CD4-positive, alpha-beta T cell treated with Interleukin-6 for 4 hours (primary cell): ENCODE results near the gene KDR.

Source experiments
- DNase-seq: peaks from one replicate; pipeline ENCODE4 v3.0.0-alpha.2; 2020; ENCODE audit warnings: mixed read lengths

Gene KDR

DNA sequence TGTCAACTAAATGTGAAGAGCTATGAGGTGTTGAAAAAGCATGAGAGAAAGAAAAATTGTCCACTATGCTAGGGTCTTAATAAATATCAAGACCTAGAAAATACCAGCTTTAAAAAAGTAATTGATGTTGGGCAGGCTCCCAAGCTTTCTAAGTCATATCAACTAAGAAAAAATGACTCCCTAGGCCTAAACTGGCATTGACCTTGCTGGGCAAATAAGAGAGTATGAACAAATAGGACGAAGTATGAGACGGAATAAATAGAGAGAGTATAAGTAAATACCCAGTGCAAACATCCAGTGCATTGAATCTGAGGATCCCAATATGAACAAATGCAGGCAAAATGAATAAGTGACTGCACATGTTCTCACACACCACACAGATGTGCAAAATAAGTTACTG lies 3.2 kb downstream of the KDR start:
- no peak for DNase-seq

DNA sequence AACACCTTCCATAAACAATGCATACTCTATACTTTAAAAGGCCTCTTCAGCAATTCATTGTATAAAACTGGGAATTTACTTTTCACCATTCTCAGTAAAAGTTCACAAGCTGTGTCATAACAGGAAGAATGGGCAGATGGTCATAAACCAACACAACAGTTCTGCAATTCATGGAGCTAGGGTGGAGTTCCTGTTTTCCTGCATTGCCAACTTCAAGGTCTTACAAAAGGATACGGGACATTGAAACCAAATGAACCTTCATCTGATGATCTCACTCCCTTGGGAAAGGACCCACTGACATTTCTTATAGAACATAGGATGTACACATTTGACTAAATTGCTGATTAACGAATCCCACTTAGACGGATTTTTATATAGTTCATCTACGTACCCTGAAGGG lies 4.1 kb downstream of the KDR start:
- DNase-seq: no peak

DNA sequence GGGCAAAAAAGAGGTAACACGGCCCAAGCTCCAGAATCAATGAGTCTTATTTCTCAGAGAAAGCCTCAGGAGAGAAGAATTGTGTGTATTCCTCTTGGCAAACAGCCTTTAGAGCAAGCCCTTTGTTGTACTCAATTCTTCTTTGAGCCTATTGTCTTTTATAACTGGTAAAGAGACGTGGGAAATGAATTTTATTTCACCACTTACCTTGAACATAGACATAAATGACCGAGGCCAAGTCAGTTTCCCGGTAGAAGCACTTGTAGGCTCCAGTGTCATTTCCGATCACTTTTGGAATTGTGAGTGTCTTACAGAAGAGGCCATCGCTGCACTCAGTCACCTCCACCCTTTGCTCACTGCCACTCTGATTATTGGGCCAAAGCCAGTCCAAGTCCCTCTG lies 7.0 kb downstream of the KDR start:
- DNase-seq: no peak

DNA sequence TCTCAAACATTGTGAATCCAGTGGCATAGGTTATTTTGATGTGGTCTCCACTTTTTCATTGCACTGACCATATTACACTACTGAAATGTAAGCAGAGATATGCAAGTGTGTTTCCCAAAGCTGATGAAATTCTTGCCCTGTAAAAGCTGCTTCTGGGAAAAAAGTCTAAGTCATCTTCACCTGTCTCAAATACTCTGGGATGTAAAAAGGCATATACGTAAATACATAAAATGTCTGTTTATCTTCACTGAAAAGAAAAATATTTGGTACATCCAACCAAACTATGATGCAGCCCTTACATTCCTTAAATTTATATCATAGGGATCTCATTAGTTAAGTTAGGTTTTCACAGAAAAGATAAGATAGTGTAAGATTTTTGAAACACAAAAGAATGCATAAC lies 7.9 kb downstream of the KDR start:
- DNase-seq: no peak

DNA sequence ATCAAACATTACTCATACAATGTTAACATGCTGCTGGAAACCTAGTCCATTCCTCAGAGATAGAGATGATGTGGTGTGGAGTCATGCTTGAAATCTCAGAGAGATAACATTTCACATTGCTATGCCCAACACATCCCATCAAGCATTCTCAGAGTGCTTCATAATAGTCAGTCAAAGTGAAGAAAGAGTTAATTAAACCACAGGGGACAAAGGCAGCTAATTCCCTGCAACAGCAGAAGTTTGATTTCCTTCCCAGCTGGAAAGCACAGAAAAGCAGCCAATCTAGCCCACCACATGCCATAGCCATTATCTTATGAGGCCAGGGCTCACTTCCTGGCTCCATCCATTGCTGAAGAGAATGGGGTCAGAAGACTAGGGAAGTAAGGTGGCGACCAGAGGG lies 8.9 kb downstream of the KDR start:
- DNase-seq: no peak

DNA sequence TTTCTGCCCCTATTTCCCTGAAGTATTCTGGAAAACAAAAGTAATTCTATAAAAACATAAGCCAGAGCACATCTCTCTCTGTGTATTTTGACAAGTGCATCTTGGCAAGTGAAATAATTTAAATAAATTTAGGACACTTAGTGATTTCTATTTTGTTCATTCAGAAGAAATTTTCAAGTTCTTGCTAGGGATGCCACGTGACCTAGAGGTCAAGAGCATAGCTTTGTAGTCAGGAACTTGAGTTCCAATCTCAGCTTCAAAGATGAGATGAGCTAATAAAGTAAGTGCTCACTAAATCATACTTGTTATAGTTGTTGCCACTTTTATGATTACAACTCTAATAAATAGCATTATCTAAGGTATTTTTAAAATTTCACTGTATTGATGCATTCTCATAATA lies 13.8 kb downstream of the KDR start:
- no peak for DNase-seq

DNA sequence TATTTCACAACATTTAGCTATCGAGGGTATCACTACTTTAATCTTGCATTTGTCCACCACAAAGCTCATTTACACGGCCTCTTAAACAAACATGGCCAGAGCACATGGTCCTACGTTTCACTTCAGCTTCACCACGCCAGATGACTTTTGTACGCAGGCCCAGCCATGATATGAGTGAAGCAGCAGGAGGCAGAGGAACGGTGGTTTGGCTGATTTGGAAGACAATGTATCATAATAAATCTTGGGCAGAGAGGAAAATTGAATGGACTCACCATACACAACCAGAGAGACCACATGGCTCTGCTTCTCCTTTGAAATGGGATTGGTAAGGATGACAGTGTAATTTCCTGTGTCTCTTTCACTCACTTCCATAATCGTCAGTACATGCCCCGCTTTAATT lies 15.3 kb downstream of the KDR start:
- no peak for DNase-seq

DNA sequence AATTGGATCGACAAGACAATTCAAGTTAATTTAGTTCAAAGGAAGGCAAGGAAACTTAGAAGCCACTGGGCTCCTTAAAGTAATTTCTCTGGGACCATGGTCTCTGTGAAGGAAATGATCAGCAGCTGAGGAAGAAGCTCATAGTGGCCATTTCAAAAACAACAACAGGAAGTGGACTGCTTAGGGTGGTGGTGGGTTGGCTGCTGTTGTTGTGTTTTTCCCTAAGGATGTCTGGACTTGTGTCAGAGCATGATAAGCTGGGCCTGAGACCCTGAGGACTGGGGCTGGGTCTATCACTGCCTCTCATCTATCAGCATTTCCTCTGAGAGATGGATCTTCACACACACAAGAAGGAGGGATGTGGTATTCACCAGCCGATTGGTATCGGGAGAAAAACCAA lies 18.3 kb downstream of the KDR start:
- DNase-seq: no peak

DNA sequence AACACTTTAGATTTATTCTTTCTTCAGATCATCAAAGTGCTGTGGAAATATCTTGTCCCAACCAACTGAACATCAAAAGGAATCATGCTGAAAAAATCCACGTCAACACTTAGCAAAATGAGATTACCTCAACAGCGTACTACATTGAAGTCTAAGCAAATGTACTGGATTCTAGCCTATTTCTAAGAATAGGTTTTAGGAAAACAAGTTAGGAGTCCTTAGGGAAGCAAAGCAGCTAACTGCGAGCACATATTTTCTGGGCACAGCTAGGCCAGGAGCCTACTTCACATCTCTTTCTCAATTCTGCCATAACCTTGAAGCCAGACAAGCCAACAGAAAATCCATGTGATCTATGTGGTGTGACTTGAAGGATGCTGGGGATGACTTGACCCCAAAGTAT lies 22.2 kb downstream of the KDR start:
- no peak for DNase-seq

DNA sequence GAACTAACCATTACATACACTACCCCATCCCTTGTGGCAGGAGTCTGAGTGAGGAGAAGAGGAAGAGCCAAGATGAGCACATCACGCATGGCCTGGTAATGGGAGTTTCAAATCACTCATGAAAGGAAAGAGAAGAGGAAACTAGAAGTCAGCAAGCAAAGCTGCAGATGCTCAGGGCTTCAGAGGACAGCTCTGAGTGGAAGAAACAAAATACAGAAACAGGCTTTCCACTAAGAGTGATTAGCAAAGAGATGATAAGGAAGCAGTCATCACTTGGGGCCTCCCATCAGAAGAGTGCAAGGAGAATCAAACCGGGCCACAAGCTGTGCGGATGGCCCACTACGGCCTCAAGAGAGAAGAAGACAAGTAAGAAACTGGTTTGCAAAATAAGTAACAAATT lies 25.6 kb downstream of the KDR start:
- no peak for DNase-seq

DNA sequence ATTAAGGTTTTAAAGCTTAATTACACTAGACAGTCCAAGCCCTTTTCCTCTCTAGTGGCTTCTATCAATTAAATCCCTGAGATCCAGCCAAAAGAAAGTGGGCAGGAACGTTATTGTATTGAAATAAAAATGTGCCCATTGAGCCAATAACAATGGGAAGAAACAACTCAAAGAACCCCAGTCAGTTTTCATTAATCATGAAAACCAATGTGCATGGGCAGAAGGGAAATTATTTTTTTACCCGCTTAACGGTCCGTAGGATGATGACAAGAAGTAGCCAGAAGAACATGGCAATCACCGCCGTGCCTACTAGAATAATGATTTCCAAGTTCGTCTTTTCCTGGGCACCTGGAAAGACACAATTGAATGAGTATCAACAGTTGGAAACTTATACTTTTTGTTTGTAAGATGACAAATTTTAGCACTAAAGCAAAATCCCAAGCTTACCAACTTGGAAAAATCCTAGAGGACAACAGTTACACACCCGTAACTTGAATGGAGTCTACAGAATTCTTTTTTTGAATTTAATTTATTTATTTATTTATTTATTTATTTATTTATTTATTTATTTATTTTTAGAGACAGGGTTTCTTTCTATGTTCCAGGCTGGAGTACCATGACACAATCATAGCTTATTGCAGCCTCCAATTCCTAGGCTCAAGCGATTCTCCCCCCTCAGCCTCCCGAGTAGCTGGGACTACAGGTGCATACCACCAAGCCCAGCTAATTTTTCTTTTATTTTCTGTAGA lies 26.8 kb downstream of the KDR start:
- no peak for DNase-seq

DNA sequence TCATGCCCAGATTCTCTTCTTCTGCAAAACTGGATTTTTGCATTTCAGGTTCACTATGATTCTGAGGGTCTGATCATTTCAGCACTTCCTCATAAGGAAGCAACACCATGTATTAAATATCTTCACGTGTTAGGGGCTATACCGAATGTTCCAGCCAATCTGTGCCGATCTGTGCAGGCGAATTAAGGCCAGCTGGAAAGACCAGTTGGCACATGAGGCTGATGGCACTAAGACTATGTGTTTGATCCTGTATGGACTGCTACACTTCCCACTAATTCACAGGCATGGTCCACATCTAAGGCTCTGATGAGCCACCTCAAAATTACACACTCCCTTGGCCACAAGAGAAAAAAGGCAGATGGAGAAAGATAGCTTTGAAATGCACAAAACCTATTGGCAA lies 28.8 kb downstream of the KDR start:
- DNase-seq: no peak

DNA sequence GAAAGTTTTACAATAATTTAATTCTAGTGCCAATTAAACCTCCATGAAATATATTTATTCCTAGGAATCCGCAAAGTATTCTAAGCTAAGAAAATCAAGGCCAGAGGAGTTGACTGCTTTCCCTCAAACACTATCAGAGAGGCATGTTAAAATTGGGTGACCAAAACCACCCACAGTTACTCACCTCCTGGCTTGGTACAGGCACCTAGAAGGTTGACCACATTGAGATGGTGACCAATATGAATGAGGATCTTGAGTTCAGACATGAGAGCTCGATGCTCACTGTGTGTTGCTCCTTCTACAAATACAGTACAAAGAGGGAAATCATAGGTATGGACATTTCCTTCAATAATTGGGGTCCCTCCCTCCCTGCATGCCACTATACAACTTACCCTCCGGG lies 29.4 kb downstream of the KDR start:
- DNase-seq: no peak

DNA sequence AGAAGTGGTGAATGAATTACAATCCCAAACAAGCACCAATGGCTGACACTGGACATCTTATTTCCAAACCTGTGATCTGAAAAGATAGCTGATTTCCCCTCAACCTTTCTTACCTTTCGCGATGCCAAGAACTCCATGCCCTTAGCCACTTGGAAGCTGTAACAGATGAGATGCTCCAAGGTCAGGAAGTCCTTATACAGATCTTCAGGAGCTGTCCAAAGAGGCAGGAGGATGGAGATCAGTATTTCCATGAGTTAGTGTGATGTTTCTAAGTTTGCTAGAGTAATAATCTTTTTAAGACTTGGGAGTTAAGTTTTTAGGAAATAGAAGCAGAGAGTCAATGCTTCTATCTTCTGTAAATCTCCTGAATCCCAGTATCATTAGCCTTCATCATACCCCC lies 32.9 kb downstream of the KDR start:
- no peak for DNase-seq

DNA sequence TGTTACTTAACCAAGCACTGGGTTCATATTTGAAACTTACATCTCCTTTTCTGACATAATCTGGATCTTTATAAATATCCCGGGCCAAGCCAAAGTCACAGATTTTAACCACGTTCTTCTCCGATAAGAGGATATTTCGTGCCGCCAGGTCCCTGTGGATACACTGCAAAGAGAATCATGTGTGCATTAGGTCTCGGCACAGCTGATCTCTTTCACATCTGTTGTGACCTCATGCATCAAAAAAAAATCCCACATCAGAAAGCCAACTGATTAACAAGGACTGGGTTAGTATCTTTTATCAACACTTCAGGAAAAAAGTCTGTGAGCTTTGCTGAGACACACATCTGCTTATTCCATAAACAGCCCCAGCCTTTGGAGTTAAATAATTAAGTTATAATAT lies 35.5 kb downstream of the KDR start:
- no peak for DNase-seq

DNA sequence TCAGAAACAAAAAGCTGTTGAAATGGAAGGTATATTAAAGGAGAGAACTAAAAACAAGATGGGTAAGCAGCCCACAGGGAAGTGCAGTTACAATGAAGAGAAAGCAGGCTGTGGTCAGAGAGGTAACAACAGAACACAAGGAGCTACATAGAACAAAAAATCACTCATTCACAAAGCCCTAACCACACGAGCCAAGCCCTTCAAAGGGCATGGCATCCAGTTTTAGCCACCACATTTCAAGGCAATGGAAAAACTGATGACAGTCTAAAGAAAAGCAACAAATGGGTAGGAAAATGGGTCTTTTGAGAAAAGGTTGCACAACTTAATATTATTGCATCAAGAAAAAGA lies 37.5 kb downstream of the KDR start:
- DNase-seq: no peak

DNA sequence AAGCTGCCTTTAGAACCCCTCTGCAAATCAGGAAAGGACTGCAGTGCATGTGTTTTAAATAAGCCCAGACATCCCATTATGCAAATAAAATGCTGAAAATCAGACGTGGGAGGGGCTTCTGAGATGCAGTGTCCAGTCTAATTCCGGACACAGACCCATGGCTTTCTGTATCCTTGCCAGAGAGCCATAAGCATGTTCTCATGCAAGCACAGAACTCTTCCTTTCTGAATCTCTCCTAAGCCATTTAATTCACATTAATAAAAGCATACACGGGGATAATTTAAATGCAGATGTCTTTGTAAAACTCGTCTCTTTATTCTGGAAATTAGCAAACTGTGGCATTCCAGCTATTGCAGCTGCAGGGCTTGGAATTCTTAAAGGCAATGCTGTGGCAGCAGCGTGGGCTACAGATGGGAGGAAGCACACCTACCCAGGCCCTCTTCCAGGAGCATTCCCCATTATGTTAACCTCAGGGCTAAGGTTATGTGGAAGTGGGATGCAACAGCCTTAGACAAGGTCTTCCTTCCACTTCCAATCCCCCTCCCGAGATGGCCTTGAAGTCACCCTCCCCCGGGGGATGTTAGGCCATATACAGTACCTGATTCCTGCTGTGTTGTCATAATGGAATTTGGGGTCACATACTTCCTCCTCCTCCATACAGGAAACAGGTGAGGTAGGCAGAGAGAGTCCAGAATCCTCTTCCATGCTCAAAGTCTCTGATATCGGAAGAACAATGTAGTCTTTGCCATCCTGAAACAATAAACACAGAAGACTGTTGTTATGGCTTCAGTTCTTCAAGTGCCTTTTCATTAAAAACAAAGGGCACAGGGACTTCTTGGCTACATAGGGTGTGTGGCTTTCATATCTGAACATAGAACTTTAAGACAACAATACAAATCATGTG lies 38.1 kb downstream of the KDR start:
- DNase-seq: no peak

DNA sequence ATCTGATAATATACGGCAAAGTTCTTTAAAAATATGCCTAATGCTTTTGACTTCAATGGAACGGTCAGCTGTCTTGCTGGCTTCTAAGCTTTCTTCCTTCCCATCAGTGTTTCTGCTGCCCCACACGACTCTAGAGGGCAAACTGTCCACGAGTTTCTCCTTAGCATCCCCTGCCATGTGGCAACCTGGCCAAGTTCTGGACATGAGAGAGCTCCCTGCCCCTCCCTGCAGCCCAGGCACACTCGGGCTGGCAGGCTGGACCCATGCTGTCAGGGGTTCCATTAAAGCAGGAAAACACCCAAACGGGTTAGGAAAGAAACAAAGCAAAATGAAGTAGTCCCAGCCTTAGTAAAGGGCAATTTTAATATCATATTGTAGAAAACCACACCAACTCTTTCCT lies 38.8 kb downstream of the KDR start:
- DNase-seq: no peak

DNA sequence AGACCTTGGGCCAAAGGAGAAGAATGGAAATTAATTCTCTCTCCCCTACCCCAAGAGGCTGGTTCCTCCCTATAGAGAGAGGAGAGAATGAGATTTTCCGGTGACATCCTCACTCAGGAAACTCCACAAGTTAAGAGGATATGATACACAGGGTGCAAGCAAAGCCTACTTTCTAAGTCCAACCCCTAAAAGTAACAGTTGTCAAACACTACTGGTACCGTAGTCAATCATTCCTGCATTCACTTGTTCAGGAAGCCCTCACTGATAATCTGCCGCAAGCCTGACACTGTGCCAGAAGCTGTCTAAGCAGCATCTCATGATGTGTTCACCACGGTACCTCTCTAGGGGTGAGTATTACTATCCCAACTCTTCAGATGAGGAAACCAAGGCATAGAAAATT lies 41.7 kb downstream of the KDR start:
- no peak for DNase-seq

DNA sequence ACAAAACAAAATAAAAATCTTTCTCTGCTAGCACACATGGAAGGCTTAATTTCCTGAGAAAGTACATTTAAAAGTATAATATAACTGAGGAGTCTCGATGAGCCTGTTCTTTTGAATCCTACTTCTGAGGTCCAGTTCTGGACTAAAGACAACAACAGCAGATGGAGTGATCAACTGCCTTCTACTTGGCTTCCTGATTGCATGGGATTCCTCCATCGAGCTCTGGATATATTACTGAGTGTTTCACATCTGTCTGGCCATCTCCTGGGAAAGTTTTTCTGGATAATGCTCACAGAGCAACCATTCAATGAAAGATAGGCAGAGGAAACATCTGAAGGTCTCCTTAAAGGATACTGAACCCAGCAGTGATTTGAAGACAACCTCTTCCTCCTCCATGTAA lies 42.6 kb downstream of the KDR start:
- DNase-seq: no peak

DNA sequence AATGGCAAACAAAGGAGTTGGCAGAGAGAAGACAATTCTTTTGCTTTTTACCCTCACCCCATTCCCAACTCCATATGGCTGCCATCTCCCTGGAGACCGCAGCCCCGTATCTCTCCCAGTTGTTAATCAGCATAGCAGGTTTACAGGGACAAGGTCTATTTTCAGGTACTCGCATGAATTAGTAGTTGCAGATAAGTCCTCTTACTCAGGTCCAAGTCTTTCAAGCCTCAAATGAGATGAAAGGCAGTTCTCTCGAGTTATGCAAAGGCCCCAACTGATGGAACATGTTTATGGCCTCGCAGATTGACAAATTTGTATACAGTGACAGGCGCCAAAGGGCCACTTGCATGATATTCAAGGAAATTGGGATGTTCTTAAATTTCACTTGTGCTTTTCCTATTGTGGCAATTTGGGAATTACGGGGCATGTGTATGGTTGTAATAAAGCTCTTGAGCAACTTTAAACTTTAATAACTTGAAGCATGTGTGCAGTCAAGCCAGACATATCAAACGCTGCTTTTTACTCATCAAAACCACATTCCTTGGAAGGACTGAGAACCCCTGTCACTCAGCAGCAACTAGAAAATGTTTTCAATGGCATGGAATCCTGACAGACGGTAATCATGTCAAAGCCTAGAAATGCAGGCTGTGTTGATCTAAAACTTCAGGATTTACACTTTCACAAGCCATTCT lies 45.1 kb downstream of the KDR start:
- DNase-seq: no peak

DNA sequence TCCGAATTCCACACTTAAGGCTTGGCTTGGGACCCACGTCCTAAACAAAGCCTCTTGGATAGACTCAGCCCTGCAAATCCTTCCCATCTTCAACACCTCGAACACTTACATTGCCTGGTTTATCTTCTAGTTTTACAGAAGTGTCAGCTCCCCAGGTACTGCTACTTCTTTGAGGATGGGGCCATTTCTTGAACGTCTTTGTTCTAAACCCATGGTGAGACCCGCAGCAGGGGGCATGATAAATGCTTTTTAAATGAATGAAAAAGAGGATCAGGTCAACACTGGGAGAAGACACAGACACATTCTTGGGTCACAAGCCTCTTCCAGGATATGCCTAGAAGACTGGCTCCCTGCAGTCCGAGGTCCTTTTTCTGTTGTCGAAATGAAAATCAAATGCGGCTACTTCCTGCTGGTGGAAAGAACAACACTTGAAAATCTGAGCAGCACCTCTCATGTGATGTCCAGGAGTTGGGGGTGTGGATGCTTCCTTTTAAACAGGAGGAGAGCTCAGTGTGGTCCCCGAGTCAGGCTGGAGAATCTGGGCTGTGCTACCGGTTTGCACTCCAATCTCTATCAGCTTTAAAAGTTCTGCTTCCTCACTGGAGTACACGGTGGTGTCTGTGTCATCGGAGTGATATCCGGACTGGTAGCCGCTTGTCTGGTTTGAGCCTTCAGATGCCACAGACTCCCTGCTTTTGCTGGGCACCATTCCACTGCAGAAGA lies 45.8 kb downstream of the KDR start:
- DNase-seq: no peak

DNA sequence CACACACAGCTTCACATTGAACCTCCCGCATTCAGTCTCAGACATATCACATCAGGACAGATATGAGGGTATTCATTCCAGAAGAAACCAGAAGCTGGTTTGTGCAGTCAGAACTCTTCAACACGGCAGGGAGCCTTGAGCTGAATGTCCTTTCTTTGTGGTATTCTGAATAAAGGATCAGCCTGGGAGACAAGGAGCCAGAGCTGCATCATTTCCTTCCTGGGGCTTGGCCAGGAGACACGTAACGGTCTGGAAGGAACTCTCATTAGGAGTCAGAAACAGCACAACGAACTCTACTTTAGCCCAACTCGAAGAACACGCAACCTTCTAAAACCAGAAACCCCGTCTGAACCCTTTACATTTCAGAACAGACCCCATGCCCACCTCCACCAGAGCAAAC lies 46.4 kb downstream of the KDR start:
- DNase-seq: no peak
